Fibroblast of skin of right quadriceps (primary cell): ENCODE data around the gene CXCL10.

Experiments
- DNase-seq: peaks from one replicate; pipeline ENCODE4 v3.0.0-alpha.2; 2013

Gene CXCL10

GRCh38 chr4:75989846-75990528 lies 33.3 kb downstream of the CXCL10 start:
- no peak for DNase-seq

GRCh38 chr4:75985116-75985515 lies 38.2 kb downstream of the CXCL10 start:
- DNase-seq: peak; percentile 91

GRCh38 chr4:75980576-75980975 lies 42.7 kb downstream of the CXCL10 start:
- DNase-seq: no peak

- no peak for DNase-seq
Measured at GRCh38 chr4:75976177-75976576, 47.1 kb downstream of the CXCL10 start.

- no peak for DNase-seq
Measured at GRCh38 chr4:75973766-75974165, 49.5 kb downstream of the CXCL10 start.
